ENCODE data around the gene UQCC2.

Gene UQCC2

GRCh38 chr6:33670971-33671743 lies 40.3 kb downstream of the UQCC2 start:
- H3K4me3 ChIP-seq (replicated peaks; ENCODE audit: low read depth, low read length): no peak overlapping the region
- DNase-seq (ENCODE audit: low read depth): no peak
- no peak for TF ChIP-seq CTCF (IDR thresholded peaks at IDR 0.05; ENCODE audit: low read length, missing control alignments)

DNA sequence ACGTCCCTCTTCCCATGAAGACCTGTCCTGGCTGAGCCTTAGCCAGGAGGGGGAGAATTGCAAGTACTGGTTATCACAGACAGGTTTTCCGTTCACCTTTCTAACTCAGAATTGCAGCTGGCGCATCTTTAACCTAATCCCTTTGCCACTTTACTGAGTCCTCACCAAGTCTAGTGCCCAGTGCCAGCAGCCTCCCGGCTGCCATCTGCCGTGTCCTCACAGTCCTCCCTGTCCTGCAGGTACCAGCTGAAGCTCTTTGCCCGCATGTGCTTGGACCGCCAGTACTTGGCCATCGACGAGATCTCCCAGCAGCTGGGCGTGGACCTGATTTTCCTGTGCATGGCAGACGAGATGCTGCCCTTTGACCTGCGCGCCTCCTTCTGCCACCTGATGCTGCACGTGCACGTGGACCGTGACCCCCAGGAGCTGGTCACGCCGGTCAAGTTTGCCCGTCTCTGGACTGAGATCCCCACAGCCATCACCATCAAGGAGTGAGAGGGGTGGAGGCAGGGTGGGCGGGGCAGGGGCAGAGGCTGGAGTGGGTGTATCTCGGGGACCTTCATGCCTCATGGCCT lies 41.3 kb downstream of the UQCC2 start:
- TF ChIP-seq CTCF (IDR thresholded peaks at IDR 0.05; ENCODE audit: low read length, missing control alignments): no peak
- no peak for DNase-seq (ENCODE audit: low read depth)
- no peak overlapping the region for H3K4me3 ChIP-seq (replicated peaks; ENCODE audit: low read depth, low read length)

DNA sequence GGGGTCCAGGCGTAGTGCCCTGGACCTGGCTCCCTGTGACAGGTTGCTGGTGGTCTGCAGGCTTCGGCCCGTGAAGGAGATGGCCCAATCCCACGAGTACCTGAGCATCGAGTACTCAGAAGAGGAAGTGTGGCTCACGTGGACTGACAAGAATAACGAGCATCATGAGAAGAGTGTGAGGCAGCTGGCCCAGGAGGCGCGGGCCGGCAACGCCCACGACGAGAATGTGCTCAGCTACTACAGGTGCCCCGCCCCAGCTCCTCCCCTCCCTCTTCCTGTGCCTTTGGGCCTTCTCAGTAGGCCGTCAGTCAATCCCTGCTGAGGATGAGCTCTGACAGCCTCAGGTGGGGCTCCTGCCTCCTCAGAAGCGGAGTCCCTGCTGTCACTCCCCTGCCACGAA lies 42.6 kb downstream of the UQCC2 start:
- no peak for DNase-seq (ENCODE audit: low read depth)
- no peak overlapping the region for H3K4me3 ChIP-seq (replicated peaks; ENCODE audit: low read depth, low read length)
- no peak for TF ChIP-seq CTCF (IDR thresholded peaks at IDR 0.05; ENCODE audit: low read length, missing control alignments)

- no peak for DNase-seq (ENCODE audit: low read depth)
- no peak overlapping the region for H3K4me3 ChIP-seq (replicated peaks; ENCODE audit: low read depth, low read length)
- no peak for TF ChIP-seq CTCF (IDR thresholded peaks at IDR 0.05; ENCODE audit: low read length, missing control alignments)
Measured at GRCh38 chr6:33668328-33668727, 43.2 kb downstream of the UQCC2 start.

DNA sequence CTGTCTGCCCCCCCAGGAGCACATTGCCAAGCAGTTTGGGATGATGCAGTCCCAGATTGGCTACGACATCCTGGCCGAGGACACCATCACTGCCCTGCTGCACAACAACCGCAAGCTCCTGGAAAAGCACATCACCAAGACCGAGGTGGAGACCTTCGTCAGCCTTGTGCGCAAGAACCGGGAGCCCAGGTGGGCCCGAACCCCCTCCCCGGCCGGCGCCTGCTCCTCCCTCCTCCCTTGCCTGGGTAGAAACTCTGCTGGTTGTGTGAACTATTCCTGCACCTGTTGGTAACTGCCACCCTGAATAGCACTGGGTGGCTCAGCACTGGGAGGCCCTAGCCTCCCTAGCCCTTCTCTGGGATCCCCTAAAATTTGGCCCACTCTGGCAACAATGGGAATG lies 43.7 kb downstream of the UQCC2 start:
- no peak for DNase-seq (ENCODE audit: low read depth)
- H3K4me3 ChIP-seq (replicated peaks; ENCODE audit: low read depth, low read length): no peak overlapping the region
- no peak for TF ChIP-seq CTCF (IDR thresholded peaks at IDR 0.05; ENCODE audit: low read length, missing control alignments)

DNA sequence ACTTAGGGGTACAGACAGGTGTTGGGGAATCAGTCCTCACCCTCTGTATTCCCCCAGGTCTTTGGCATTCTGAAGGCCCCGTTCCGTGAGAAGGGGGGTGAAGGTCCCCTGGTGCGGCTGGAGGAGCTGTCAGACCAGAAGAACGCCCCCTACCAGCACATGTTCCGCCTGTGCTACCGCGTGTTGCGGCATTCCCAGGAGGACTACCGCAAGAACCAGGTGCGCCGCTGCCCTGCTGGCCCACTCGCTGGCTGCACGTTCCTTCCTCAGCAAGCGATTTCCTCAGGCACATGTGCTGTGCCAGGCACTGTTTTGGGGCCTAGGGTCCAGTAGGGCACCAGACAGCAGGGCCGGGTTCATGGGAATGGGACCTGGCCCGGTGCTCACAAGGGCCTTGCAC lies 44.4 kb downstream of the UQCC2 start:
- H3K4me3 ChIP-seq (replicated peaks; ENCODE audit: low read depth, low read length): no peak overlapping the region
- DNase-seq (ENCODE audit: low read depth): no peak
- TF ChIP-seq CTCF (IDR thresholded peaks at IDR 0.05; ENCODE audit: low read length, missing control alignments): no peak

- TF ChIP-seq CTCF (IDR thresholded peaks at IDR 0.05; ENCODE audit: low read length, missing control alignments): no peak
- H3K4me3 ChIP-seq (replicated peaks; ENCODE audit: low read depth, low read length): no peak overlapping the region
- DNase-seq (ENCODE audit: low read depth): no peak
Measured at GRCh38 chr6:33665957-33666356, 45.5 kb downstream of the UQCC2 start.

Data from fibroblast of pulmonary artery (primary cell).